SK-N-SH (cell line): ENCODE results near the gene CENPP. TPM values are rescaled to one million over a fixed set of nuclear protein-coding genes. Genes with fewer than 3 reads are reported as not detected.

ENCODE experiments used
- CTCF ChIA-PET: fragments of 300-600, 350-600 bp; formaldehyde crosslinking; extraction: SDS; loops from one replicate; lab custom pipeline; 2021; lab: Yijun Ruan, JAX
- POLR2A ChIA-PET: fragments of 350-600 bp; sonication (Branson Sonifier 250); formaldehyde crosslinking; extraction: SDS; loops from one replicate; lab custom pipeline; 2020; ENCODE audit warnings: antibody characterized with exemption, inconsistent platforms; lab: Yijun Ruan, JAX
- DNase-seq: peaks from one replicate; pipeline ENCODE4 v3.0.0; 2012
- H2AFZ ChIP-seq: fragments of 200-600 bp; sonication (generic); 2 replicates; pipeline ENCODE4 v1.8.1; 2016; ENCODE audit warnings: antibody characterized with exemption, mild to moderate bottlenecking, low read depth
- H3F3A ChIP-seq: fragments of 200-600 bp; sonication (generic); replicated peaks from 2 replicates; pipeline ENCODE3; 2016; ENCODE audit warnings: antibody characterized with exemption, mild to moderate bottlenecking; ENCODE audit not compliant: insufficient read depth
- H3K27ac ChIP-seq, 2 experiments: fragments of 200-500 bp in 1 of 2; fragments of 200-600 bp in 1 of 2; sonication (Bioruptor generic) in 1 of 2; sonication (generic), shearing (Covaris generic) in 1 of 2; 2 replicates each; pipeline versions ENCODE4 v1.5.1 to v1.6.1; 2014 to 2016; ENCODE audit warnings: low read depth in 2 of 2, inconsistent platforms in 1 of 2, low read length in 1 of 2, mild to moderate bottlenecking in 1 of 2, mixed read lengths in 1 of 2
- H3K27me3 ChIP-seq: fragments of 200-600 bp; sonication (generic), shearing (Covaris generic); 2 replicates; pipeline ENCODE4 v1.6.1; 2016; ENCODE audit warnings: mixed run types; ENCODE audit not compliant: insufficient read depth
- H3K36me3 ChIP-seq, 2 experiments: fragments of 200-500 bp in 1 of 2; fragments of 200-600 bp in 1 of 2; sonication (Bioruptor generic) in 1 of 2; sonication (generic) in 1 of 2; replicated peaks in 1 of 2; 2 replicates each; pipeline versions ENCODE3 to v1.5.1; 2014 to 2016; ENCODE audit warnings: low read length in 1 of 2, mild to moderate bottlenecking in 1 of 2; ENCODE audit not compliant: insufficient read depth in 2 of 2, control insufficient read depth in 1 of 2
- H3K4me1 ChIP-seq, 2 experiments: fragments of 200-500 bp in 1 of 2; fragments of 200-600 bp in 1 of 2; sonication (Bioruptor generic) in 1 of 2; sonication (generic), shearing (Covaris generic) in 1 of 2; 2 replicates each; pipeline versions ENCODE4 v1.5.1 to v1.6.1; 2014 to 2016; ENCODE audit warnings: low read depth in 1 of 2, low read length in 1 of 2, mixed run types in 1 of 2; ENCODE audit not compliant: insufficient read depth in 2 of 2, control insufficient read depth in 1 of 2
- H3K4me2 ChIP-seq: fragments of 200-600 bp; sonication (generic), shearing (Covaris generic); 2 replicates; pipeline ENCODE4 v1.6.1; 2017; ENCODE audit warnings: mixed run types
- H3K4me3 ChIP-seq, 2 experiments: fragments of 200-500 bp in 1 of 2; fragments of 200-600 bp in 1 of 2; sonication (Bioruptor generic) in 1 of 2; sonication (generic), shearing (Covaris generic) in 1 of 2; 2 replicates each; pipeline versions ENCODE4 v1.5.1 to v1.8.1; 2014 to 2016; ENCODE audit warnings: low read depth in 2 of 2, inconsistent platforms in 1 of 2, low read length in 1 of 2, mild to moderate bottlenecking in 1 of 2, mixed read lengths in 1 of 2, moderate library complexity in 1 of 2
- H3K79me2 ChIP-seq: fragments of 200-600 bp; sonication (generic); 2 replicates; pipeline ENCODE4 v1.8.1; 2017; ENCODE audit warnings: mild to moderate bottlenecking; ENCODE audit not compliant: insufficient read depth
- H3K9ac ChIP-seq: fragments of 200-600 bp; sonication (generic); 2 replicates; pipeline ENCODE4 v1.6.1; 2017; ENCODE audit warnings: mixed run types
- H3K9me2 ChIP-seq: fragments of 200-600 bp; sonication (generic); 2 replicates; pipeline ENCODE4 v1.6.1; 2017; ENCODE audit warnings: mixed run types
- H3K9me3 ChIP-seq: fragments of 200-600 bp; sonication (generic); 2 replicates; pipeline ENCODE4 v1.6.1; 2017; ENCODE audit warnings: mixed run types, mild to moderate bottlenecking, moderate library complexity
- H4K20me1 ChIP-seq: fragments of 200-600 bp; sonication (generic); 2 replicates; pipeline ENCODE4 v1.6.1; 2017; ENCODE audit warnings: mild to moderate bottlenecking, mixed run types; ENCODE audit not compliant: insufficient read depth
- ELF1 ChIP-seq: IDR thresholded peaks from 2 replicates; pipeline ENCODE4 v1.4.0; 2012
- EP300 ChIP-seq, 2 experiments: IDR thresholded peaks; 2 replicates each; pipeline versions ENCODE4 v1.4.0 to v1.6.1; 2012; ENCODE audit warnings: borderline replicate concordance in 1 of 2, low read depth in 1 of 2, low read length in 1 of 2
- EZH2phosphoT487 ChIP-seq: fragments of 200-600 bp; sonication (generic); IDR thresholded peaks from 2 replicates; pipeline ENCODE4 v1.6.1; 2017; ENCODE audit warnings: low read depth, mixed run types, mild to moderate bottlenecking, antibody characterized with exemption, moderate library complexity, borderline replicate concordance
- FOSL2 ChIP-seq: IDR thresholded peaks from 2 replicates; pipeline ENCODE4 v1.4.0; 2012; ENCODE audit warnings: low read depth, mild to moderate bottlenecking, moderate library complexity, borderline replicate concordance
- GATA2 ChIP-seq: sonication (generic); formaldehyde crosslinking; IDR thresholded peaks from 2 replicates; pipeline ENCODE4 v1.5.0; 2020; ENCODE audit warnings: mild to moderate bottlenecking, missing genetic modification reagents
- JUND ChIP-seq: IDR thresholded peaks from 2 replicates; pipeline ENCODE4 v1.4.0; 2012
- MEF2A ChIP-seq: IDR thresholded peaks from 2 replicates; pipeline ENCODE4 v1.4.0; 2012; ENCODE audit warnings: low read depth, borderline replicate concordance
- MXI1 ChIP-seq: IDR thresholded peaks from 2 replicates; pipeline ENCODE4 v1.6.1; 2012; ENCODE audit warnings: mild to moderate bottlenecking, low read depth, low read length, improper control_type of control experiment
- POLR2AphosphoS5 ChIP-seq: IDR thresholded peaks from 2 replicates; pipeline ENCODE4 v1.6.1; 2012; ENCODE audit warnings: low read depth, low read length
- REST ChIP-seq: IDR thresholded peaks from 2 replicates; pipeline ENCODE4 v1.6.1; 2012; ENCODE audit warnings: mild to moderate bottlenecking, low read depth, low read length, moderate library complexity
- RFX5 ChIP-seq: IDR thresholded peaks from 2 replicates; pipeline ENCODE4 v1.6.1; 2012; ENCODE audit warnings: mild to moderate bottlenecking, improper control_type of control experiment, low read length
- RXRA ChIP-seq: IDR thresholded peaks from 2 replicates; pipeline ENCODE4 v1.4.0; 2012; ENCODE audit warnings: low read depth, mild to moderate bottlenecking, borderline replicate concordance
- SMC3 ChIP-seq: IDR thresholded peaks from 2 replicates; pipeline ENCODE4 v1.6.1; 2012; ENCODE audit warnings: low read depth, low read length, improper control_type of control experiment
- TAF1 ChIP-seq: IDR thresholded peaks from 2 replicates; pipeline ENCODE4 v1.6.1; 2012; ENCODE audit warnings: low read depth, mild to moderate bottlenecking, low read length, moderate library complexity, borderline replicate concordance
- TCF12 ChIP-seq: IDR thresholded peaks from 2 replicates; pipeline ENCODE4 v1.4.0; 2012
- TEAD4 ChIP-seq: IDR thresholded peaks from 2 replicates; pipeline ENCODE4 v1.4.0; 2012; ENCODE audit warnings: mild to moderate bottlenecking, borderline replicate concordance; ENCODE audit not compliant: insufficient read depth
- USF2 ChIP-seq: fragments of 150-350 bp; IDR thresholded peaks from 2 replicates; pipeline ENCODE4 v1.6.1; 2017; ENCODE audit warnings: antibody characterized with exemption, low read length, low read depth, borderline replicate concordance
- WGBS: methylation state at CpG from one replicate; pipeline ENCODE4 v1.1.6; 2017; ENCODE audit warnings: low lambda C conversion rate; 5-methylcytosine and 5-hydroxymethylcytosine counted together
- polyA plus RNA-seq, 3 experiments: library from polyadenylated mRNA; depleted of rRNA; stranded (reverse); fragments of >200 nt; gene quantifications; 2 replicates each; pipeline ENCODE4 v1.2.3, GENCODE V29; 2012
- TF ChIP-seq, protein P1 (sequence below): IDR thresholded peaks from 2 replicates; pipeline ENCODE4 v1.4.0; 2012; ENCODE audit warnings: low read depth, borderline replicate concordance

The CENPP gene
- polyA plus RNA-seq, 1 of the 3 experiments (the other 2 are of a cell fraction) = 1.3 TPM

DNA sequence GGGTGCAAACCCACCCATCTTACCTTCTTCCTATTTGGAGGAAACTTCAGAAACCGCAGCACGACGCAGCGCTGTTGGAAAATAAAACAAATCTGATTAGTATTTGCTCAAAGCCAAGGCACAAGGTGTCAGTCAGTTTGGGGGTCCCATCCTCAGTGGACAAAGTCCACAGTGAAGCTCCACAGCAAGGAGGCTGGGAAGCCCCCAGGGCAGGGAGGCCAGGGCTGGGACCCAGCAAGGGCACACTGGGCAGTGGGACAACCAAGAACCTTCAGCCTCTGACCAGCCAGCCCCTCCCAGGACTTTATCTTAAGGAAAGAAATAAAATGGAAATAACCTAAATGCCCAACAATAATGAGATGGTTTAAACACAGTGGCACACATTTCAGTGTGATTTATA, 332.9 kb downstream of the CENPP start:
- CTCF ChIA-PET = interaction anchor here (0.9 to 2.1 kb wide), 5 partner anchors 10 to 518 kb away, joined by 3 to 4 read pairs (median 3); partner anchors contain the start of genes CENPP and IPPK
- H3K27me3 ChIP-seq = no peaks in the 10 kb centered on the region
- peaks cover 76% of the 10 kb centered on the region for H3K79me2 ChIP-seq
- no peaks in the 10 kb centered on the region for H3K9me3 ChIP-seq
- peaks cover 0 to 40% of the 10 kb centered on the region in 2 experiments for H3K36me3 ChIP-seq
- no peaks in the 10 kb centered on the region for H3F3A ChIP-seq
- DNase-seq = no peak
- H3K4me1 ChIP-seq = peaks cover 0 to 5% of the 10 kb centered on the region in 2 experiments; a peak in 2 of 4 replicates
- peaks cover 18% of the 10 kb centered on the region for H4K20me1 ChIP-seq
- H2AFZ ChIP-seq = no peak overlapping the region
- 96% methylated on average over 4 of the region's 4 CpGs for WGBS
- no peak overlapping the region for H3K9ac ChIP-seq
- H3K27ac ChIP-seq = no peak overlapping the region
- no peak for TF ChIP-seq RXRA
- no peak for TF ChIP-seq JUND
- TF ChIP-seq TCF12 = no peak
- TF ChIP-seq SMC3 = no peak
- TF ChIP-seq RFX5 = no peak
- TF ChIP-seq EP300 (IDR thresholded peaks at IDR 0.05; ENCODE audit: borderline replicate concordance in 1 of 2, low read depth in 1 of 2, low read length in 1 of 2) = no peak
- TF ChIP-seq TAF1 = no peak
- no peak for TF ChIP-seq TEAD4
- no peak for TF ChIP-seq EZH2phosphoT487
- TF ChIP-seq ELF1 = no peak
- no peak for TF ChIP-seq POLR2AphosphoS5
- TF ChIP-seq GATA2 = no peak
- no peak for TF ChIP-seq USF2
- TF ChIP-seq FOSL2 = no peak
- TF ChIP-seq MXI1 = no peak
- no peak for TF ChIP-seq MEF2A
- TF ChIP-seq, all 33 proteins: peak for 0
- POLR2A ChIA-PET = no interaction called here
- no peak overlapping the region for H3K4me3 ChIP-seq
- H3K4me2 ChIP-seq = no peak overlapping the region
- no peaks in the 10 kb centered on the region for H3K9me2 ChIP-seq

GRCh38 chr9:92659601-92660000, 333.8 kb downstream of the CENPP start:
- TF ChIP-seq TCF12 (no peak), RFX5 (no peak), RXRA (no peak), REST (no peak), SMC3 (no peak)
- TF ChIP-seq, protein P1, sequence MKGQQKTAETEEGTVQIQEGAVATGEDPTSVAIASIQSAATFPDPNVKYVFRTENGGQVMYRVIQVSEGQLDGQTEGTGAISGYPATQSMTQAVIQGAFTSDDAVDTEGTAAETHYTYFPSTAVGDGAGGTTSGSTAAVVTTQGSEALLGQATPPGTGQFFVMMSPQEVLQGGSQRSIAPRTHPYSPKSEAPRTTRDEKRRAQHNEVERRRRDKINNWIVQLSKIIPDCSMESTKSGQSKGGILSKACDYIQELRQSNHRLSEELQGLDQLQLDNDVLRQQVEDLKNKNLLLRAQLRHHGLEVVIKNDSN = no peak
- no peaks in the 10 kb centered on the region for H3K27me3 ChIP-seq
- no peak overlapping the region for H3K4me2 ChIP-seq
- H2AFZ ChIP-seq = no peak overlapping the region
- peaks cover 0 to 39% of the 10 kb centered on the region in 2 experiments for H3K36me3 ChIP-seq
- ChIA-PET CTCF (interaction anchor here (1.4 to 2.1 kb wide), 2 partner anchors 11 to 334 kb away, joined by 4 read pairs; partner anchors contain the start of gene CENPP), POLR2A (interaction anchor here (0.7 kb wide), 1 partner anchor 8 kb away, joined by 4 read pairs; no protein-coding TSS in a partner anchor)
- no peak overlapping the region; a peak in 1 of 4 replicates for H3K27ac ChIP-seq
- WGBS = 90% methylated on average over 7 of the region's 10 CpGs
- no peaks in the 10 kb centered on the region for H3K9me2 ChIP-seq
- no peak for DNase-seq
- H3F3A ChIP-seq = no peaks in the 10 kb centered on the region
- H3K9me3 ChIP-seq = no peaks in the 10 kb centered on the region
- H3K9ac ChIP-seq = no peak overlapping the region
- H4K20me1 ChIP-seq = peaks cover 28% of the 10 kb centered on the region
- no peak overlapping the region for H3K4me3 ChIP-seq
- H3K79me2 ChIP-seq = peaks cover 77% of the 10 kb centered on the region
- H3K4me1 ChIP-seq = peaks cover 0 to 5% of the 10 kb centered on the region in 2 experiments; a peak in 2 of 4 replicates
